ENCODE measurements around the gene ADAMTSL5.
"Not testable (repeated sequence)": the region's sequence is repeated elsewhere in the genome, so short reads cannot be mapped to it uniquely, and the experiment has no call there.

The ADAMTSL5 gene

DNA sequence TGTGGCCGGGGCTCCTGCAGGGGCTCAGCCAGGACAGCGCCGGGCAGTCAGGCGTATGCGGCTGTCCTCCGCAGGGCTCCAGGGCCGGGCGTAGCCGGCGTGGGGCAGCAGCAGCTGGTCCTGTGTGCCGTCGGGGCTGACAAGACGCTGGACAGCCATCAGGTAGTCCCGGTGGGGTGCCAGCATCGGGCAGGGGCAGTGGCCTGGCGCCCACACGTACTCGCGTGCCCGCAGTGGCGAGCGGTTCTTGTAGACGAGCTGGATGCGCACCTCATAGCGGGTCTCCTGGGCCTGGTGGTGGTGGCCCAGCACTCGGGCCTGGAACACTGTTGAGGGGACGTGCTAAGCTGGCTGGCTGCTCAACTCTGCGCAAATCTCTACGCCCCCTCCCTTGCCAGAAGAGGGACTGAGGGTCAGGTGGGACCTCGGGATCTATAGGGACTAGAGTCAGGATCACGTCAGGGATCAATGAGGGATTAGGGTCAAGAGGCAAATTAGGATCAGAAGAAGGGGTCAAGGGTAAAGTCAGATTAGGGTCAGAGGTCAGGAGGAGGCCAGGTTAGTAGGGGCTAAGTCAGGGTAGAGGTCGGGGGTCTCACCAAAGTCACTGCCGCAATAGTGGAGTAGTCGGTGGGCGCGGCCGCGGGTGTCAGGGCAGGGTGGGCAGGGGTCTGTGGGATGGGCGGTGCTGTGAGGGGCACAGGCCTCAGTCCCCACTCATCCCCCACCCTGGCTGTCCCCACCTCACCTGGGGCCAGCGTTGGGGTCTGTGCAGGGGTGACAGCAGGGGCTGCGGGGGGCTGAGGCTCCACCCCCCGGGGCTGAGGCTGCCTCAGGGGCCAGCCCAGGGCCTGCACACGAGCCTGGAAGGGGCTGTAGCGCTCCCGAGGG lies 6.6 kb downstream of the ADAMTSL5 start:
- TF ChIP-seq, protein P1, sequence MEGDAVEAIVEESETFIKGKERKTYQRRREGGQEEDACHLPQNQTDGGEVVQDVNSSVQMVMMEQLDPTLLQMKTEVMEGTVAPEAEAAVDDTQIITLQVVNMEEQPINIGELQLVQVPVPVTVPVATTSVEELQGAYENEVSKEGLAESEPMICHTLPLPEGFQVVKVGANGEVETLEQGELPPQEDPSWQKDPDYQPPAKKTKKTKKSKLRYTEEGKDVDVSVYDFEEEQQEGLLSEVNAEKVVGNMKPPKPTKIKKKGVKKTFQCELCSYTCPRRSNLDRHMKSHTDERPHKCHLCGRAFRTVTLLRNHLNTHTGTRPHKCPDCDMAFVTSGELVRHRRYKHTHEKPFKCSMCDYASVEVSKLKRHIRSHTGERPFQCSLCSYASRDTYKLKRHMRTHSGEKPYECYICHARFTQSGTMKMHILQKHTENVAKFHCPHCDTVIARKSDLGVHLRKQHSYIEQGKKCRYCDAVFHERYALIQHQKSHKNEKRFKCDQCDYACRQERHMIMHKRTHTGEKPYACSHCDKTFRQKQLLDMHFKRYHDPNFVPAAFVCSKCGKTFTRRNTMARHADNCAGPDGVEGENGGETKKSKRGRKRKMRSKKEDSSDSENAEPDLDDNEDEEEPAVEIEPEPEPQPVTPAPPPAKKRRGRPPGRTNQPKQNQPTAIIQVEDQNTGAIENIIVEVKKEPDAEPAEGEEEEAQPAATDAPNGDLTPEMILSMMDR (conservative IDR thresholded peaks at IDR 0.05; ENCODE audit: control insufficient read depth, insufficient read depth, low read depth, low read length) = no peak
- H3K4me3 ChIP-seq (ENCODE audit: control insufficient read depth, low read depth, low read length) = no peak overlapping the region
- DNase-seq (ENCODE audit: low read depth) = no peak

DNA sequence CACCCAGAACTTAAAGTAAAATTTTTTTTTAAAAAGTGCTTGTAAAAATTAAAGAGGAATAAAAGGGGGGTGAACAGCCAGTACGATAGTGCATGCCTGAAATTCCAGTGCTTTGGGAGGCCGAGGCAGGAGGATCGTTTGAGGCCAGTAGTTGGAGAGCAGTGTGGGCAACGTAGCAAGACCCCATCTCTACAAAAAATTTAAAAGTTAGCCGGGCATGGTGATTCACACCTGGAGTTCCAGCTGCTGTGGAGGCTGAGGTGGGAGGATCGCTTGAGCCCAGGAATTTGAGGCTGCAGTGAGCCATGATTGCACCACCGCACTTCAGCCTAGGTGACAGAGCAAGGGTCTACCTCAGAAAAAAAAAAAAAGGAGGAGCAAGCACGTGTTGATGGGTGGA lies 7.8 kb downstream of the ADAMTSL5 start:
- DNase-seq (ENCODE audit: low read depth) = no peak
- no peak overlapping the region for H3K4me3 ChIP-seq (ENCODE audit: control insufficient read depth, low read depth, low read length)
- TF ChIP-seq, protein P1 (conservative IDR thresholded peaks at IDR 0.05; ENCODE audit: control insufficient read depth, insufficient read depth, low read depth, low read length) = no peak

DNA sequence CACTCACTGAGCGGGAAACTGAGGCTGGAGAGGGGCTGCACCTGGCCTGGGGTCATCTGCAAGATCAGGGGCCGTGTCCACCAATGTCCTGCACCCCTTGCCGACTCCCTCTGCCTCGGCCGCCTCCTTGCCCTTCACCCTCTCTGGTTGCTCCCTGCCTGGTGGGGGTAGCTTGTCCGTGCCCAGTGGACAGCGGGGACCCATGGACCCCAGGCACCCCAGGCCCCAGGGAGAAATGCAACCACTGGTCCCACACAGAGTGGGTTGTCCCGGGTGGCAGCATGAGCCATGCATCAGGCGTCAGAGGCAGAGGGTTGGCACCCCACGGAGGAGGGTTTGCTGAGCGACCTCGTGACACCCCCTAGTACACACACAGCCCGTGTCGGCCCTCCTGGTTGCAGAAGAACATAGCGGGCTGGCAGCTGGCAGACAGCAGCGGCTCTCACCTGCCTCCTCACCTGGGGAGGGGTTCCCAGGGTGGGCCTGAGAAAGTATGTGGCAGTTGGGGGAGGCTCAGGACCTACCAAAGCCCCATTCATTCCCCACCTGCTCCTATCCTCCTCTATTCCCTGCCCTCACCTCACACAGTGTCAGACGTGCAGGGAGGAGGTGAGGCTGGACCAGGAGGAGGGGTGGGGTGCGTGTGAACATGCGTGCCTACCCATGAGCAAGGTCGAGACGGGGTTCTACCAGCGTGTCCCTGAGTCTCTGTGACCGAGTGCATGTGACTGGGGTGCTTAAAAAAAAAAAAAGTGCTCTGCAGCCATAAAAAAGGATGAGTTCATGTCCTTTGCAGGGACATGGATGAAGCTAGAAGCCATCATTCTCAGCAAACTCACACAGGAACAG lies 8.7 kb downstream of the ADAMTSL5 start:
- TF ChIP-seq, protein P1 (conservative IDR thresholded peaks at IDR 0.05; ENCODE audit: control insufficient read depth, insufficient read depth, low read depth, low read length) = no peak

DNA sequence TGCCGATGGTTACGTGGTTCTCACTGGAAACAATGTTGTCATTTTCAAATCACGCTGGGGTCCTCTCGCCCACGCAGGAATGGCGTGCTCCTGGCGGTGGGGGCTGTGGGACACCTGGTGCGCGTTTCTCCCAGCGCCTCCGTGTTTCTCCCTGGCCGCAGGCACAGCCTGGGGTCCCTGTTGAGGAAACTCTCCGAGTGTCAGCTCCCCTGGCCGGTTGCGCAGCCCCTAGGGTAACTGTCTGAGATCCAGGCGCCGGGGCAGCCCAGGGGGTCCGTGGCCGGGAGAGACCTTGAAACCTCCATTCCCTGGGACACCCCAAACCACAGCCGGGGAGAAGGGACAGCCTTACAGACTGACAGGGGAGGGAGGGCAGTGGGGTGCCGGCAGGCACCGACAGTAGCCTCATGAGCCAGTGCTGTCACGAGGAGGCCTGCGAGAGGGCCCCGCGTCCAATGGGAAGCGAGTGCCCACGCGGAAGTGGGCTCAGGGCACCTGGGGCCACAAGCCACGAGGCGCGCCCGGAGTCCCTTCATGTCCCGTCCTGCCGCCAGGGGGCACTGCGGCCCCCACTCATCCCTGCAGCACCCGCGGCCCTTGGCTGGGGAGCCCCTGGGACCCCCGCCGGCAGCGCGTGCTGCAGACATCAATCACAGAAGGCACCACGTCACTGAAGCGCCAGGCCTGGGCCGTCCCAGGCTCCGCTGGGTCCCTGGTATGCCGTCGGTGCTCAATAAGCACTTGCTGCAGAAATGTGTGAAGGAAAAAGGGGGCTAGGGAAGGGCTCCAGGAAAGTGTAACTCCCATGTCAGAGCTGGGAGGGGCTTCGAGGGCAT lies 9.5 kb downstream of the ADAMTSL5 start:
- H3K4me3 ChIP-seq (ENCODE audit: control insufficient read depth, low read depth, low read length) = no peak overlapping the region
- peak; percentile 27 for DNase-seq (ENCODE audit: low read depth)
- TF ChIP-seq, protein P1 (conservative IDR thresholded peaks at IDR 0.05; ENCODE audit: control insufficient read depth, insufficient read depth, low read depth, low read length) = peak; percentile 55

More for the DNA sequence above, 8.7 kb downstream of the ADAMTSL5 start:
- no peak overlapping the region for H3K4me3 ChIP-seq (ENCODE audit: control insufficient read depth, low read depth, low read length)
- no peak for DNase-seq (ENCODE audit: low read depth)

DNA sequence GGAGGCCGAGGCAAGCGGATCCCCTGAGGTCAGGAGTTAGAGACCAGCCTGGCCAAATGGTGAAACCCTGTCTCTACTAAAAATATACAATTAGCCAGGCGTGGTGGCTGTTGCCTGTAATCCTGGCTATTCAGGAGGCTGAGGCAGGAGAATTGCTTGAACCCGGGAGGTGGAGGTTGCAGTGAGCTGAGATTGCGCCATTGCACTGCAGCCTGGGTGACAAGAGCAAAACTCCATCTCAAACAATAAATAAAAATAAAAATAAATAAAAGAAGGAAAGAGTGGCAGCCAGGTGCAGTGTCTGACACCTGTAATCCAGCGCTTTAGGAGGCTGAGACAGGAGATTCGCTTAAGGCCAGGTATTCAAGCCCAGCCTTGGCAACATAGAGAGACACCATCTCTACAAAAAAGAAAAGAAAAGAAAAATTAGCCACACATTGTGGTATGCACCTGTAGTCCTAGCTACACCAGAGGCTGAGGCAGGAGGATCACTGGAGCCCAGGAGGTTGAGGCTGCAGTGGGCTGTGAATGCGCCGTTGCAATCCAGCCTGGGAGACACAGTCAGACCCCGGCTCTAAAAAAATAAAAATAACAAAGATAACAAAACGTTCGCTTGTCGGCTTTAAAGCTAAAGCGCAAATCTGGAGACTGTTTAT lies 10.3 kb downstream of the ADAMTSL5 start:
- TF ChIP-seq, protein P1 (conservative IDR thresholded peaks at IDR 0.05; ENCODE audit: control insufficient read depth, insufficient read depth, low read depth, low read length) = no peak
- no peak for DNase-seq (ENCODE audit: low read depth)
- H3K4me3 ChIP-seq (ENCODE audit: control insufficient read depth, low read depth, low read length) = no peak overlapping the region

DNA sequence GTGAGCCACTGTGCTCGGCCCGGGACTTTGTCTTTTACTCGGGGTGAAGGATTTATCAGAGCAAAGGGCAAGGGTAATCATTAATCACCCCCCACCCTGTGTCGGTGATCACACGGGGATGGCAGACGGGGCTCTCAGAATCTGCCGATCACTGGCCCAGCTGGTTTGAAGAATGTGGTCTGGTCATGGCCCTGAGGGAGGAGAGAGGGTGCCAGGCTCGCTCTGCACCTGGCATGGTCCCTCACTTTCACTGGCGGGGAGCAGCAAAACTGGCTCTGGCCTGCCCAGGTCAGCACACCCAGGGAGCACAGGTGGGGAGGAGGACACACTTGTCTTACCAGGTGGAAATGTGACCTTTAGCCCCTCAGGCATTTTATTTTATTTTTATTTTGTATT lies 11.6 kb downstream of the ADAMTSL5 start:
- no peak overlapping the region for H3K4me3 ChIP-seq (ENCODE audit: control insufficient read depth, low read depth, low read length)
- TF ChIP-seq, protein P1 (conservative IDR thresholded peaks at IDR 0.05; ENCODE audit: control insufficient read depth, insufficient read depth, low read depth, low read length) = no peak
- no peak for DNase-seq (ENCODE audit: low read depth)

DNA sequence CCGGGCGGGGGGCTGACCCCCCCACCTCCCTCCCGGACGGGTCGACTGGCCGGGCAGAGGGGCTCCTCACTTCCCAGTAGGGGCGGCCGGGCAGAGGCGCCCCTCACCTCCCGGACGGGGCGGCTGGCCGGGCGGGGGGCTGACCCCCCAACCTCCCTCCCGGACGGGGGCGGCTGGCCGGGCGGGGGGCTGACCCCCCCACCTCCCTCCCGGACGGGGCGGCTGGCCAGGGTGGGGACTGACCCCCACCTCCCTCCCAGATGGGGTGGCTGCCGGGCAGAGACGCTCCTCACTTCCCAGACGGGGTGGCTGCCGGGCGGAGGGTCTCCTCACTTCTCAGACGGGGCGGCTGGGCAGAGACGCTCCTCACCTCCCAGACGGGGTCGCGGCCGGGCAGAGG lies 13.6 kb downstream of the ADAMTSL5 start:
- H3K4me3 ChIP-seq (ENCODE audit: control insufficient read depth, low read depth, low read length); DNase-seq (ENCODE audit: low read depth): not testable (repeated sequence)
